Thymus (tissue), 14 donors: ENCODE data around the gene NSUN4. TPM values are rescaled to one million over a fixed set of nuclear protein-coding genes. Genes with fewer than 3 reads are reported as not detected.

ENCODE experiments used
- DNase-seq, 9 donors: peaks; one replicate each; pipeline ENCODE4 v3.0.0-alpha.2; 2013; ENCODE audit warnings: low spot score in 9 of 9, low read depth in 6 of 9, missing footprints in 1 of 9
- H3K27ac ChIP-seq, 2 donors: one replicate each; pipeline ENCODE4 v1.5.1; 2013; ENCODE audit warnings: control low read depth in 1 of 2, low read depth in 1 of 2, low read length in 1 of 2, mild to moderate bottlenecking in 1 of 2, moderate library complexity in 1 of 2
- H3K27me3 ChIP-seq, 2 donors: one replicate each; pipeline ENCODE4 v1.5.1; 2013; ENCODE audit warnings: low read length in 1 of 2; ENCODE audit not compliant: control insufficient read depth in 2 of 2, insufficient read depth in 1 of 2
- H3K36me3 ChIP-seq, 2 donors: one replicate each; pipeline ENCODE4 v1.5.1; 2013; ENCODE audit warnings: low read length in 1 of 2, mild to moderate bottlenecking in 1 of 2, moderate library complexity in 1 of 2; ENCODE audit not compliant: control insufficient read depth in 2 of 2, insufficient read depth in 2 of 2
- H3K4me1 ChIP-seq, 2 donors: one replicate each; pipeline ENCODE4 v1.5.1; 2013; ENCODE audit warnings: low read length in 2 of 2; ENCODE audit not compliant: control insufficient read depth in 2 of 2, insufficient read depth in 2 of 2
- H3K4me3 ChIP-seq, 2 donors: one replicate each; pipeline ENCODE4 v1.5.1; 2013; ENCODE audit warnings: low read length in 2 of 2, control low read depth in 1 of 2, mild to moderate bottlenecking in 1 of 2
- H3K9me3 ChIP-seq, 2 donors: one replicate each; pipeline ENCODE4 v1.5.1; 2013; ENCODE audit warnings: low read length in 1 of 2, mild to moderate bottlenecking in 1 of 2; ENCODE audit not compliant: control insufficient read depth in 2 of 2, insufficient read depth in 1 of 2
- WGBS: extraction: QIAGEN DNeasy Blood & Tissue Kit; methylation state at CpG from one replicate; pipeline ENCODE4 v1.1.7; 2013; 5-methylcytosine and 5-hydroxymethylcytosine counted together
- long read RNA-seq, 10 donors: transcript quantifications; one replicate each; lab custom pipeline, GENCODE V29; 2026
- polyA plus RNA-seq: library from polyadenylated mRNA; stranded (reverse); fragments of 200-250 nt; gene quantifications from one replicate; pipeline ENCODE4 v1.2.3, GENCODE V29; 2013
- total RNA-seq: library from RNA; stranded (reverse); fragments of 120-200 nt; gene quantifications from one replicate; pipeline ENCODE4 v1.2.4, GENCODE V29; 2013
- donor health status: healthy.

NSUN4 gene
- 9.9 TPM for total RNA-seq
- 10.0 TPM for polyA plus RNA-seq
- long read RNA-seq, donor 1 = 0 reads
- long read RNA-seq, donor 2, full-length matches to known transcripts = 9 of 14 reads
- long read RNA-seq, donor 2, partial matches to known transcripts = 5 of 14 reads
- long read RNA-seq, donor 2, other reads (novel, unspliced or antisense) = 0 of 14 reads
- long read RNA-seq, donor 3, partial matches to known transcripts = 0 of 3 reads
- long read RNA-seq, donor 3, other reads (novel, unspliced or antisense) = 0 of 3 reads
- long read RNA-seq, donor 4, partial matches to known transcripts = 0 of 2 reads
- long read RNA-seq, donor 4, other reads (novel, unspliced or antisense) = 0 of 2 reads
- long read RNA-seq, donor 5, full-length matches to known transcripts = 5 of 5 reads
- long read RNA-seq, donor 5, partial matches to known transcripts = 0 of 5 reads
- long read RNA-seq, donor 5, other reads (novel, unspliced or antisense) = 0 of 5 reads
- long read RNA-seq, donor 6 = 0 reads
- long read RNA-seq, donor 7, partial matches to known transcripts = 0 of 3 reads
- long read RNA-seq, donor 7, other reads (novel, unspliced or antisense) = 0 of 3 reads
- long read RNA-seq, donor 8, partial matches to known transcripts = 0 of 2 reads
- long read RNA-seq, donor 8, other reads (novel, unspliced or antisense) = 0 of 2 reads
- long read RNA-seq, donor 9, full-length matches to known transcripts = 5 of 5 reads
- long read RNA-seq, donor 9, partial matches to known transcripts = 0 of 5 reads
- long read RNA-seq, donor 9, other reads (novel, unspliced or antisense) = 0 of 5 reads
- long read RNA-seq, donor 10, partial matches to known transcripts = 0 of 2 reads
- long read RNA-seq, donor 10, other reads (novel, unspliced or antisense) = 0 of 2 reads

GRCh38 chr1:46340404-46341221, at the start of gene NSUN4:
Gene NSUN4 (plus strand): TSS chr1:46340807. CDS start chr1:46340827, 20 bp downstream.
- Histone ChIP-seq H3K27ac (peak within 1 kb of the TSS; percentile 93 to 94), H3K4me3 (peak within 1 kb of the TSS; percentile 63 to 92), H3K9me3 (no peaks in the 10 kb centered on the region), H3K27me3 (no peaks in the 10 kb centered on the region), H3K4me1 (peaks cover 4 to 6% of the 10 kb centered on the region in 2 donors), H3K36me3 (peaks cover 12 to 13% of the 10 kb centered on the region in 2 donors)
- peak; percentile 66 to 93 (median 80) for DNase-seq
- under 1% methylated on average over 53 of the region's 53 CpGs for WGBS

- Histone ChIP-seq H3K4me3 (no peak overlapping the region), H3K36me3 (peaks cover 19 to 37% of the 10 kb centered on the region in 2 donors), H3K9me3 (no peaks in the 10 kb centered on the region), H3K4me1 (peaks cover 0 to under 1% of the 10 kb centered on the region in 2 donors), H3K27me3 (no peaks in the 10 kb centered on the region), H3K27ac (no peak overlapping the region)
- WGBS = 99% methylated on average over 2 of the region's 2 CpGs
- DNase-seq = no peak
Measured at GRCh38 chr1:46295306-46295705, 45.3 kb upstream of the NSUN4 start.

DNA sequence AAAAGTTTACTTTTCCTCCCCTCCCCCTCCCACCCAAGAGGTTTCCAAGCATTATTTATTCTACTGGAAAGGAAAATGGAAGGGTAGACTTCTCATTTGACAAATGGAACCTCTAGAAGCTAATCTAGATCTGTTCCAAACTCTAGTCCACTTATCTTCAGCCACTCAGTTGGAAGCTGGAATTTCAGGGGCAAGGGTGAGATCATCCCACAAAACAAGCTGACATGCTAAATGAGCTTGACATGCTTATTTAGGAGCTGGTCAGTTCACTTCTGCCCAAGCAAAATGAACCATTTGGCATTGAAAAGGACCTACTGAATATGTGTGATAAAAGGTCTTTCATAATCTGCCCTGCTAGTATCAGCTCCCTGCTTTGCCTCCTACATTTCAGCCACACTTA, 42.2 kb upstream of the NSUN4 start:
- Histone ChIP-seq H3K27me3 (no peaks in the 10 kb centered on the region), H3K27ac (no peak overlapping the region), H3K4me1 (peaks cover 9 to 13% of the 10 kb centered on the region in 2 donors), H3K36me3 (peaks cover 19 to 37% of the 10 kb centered on the region in 2 donors), H3K4me3 (no peak overlapping the region), H3K9me3 (no peaks in the 10 kb centered on the region)
- no peak for DNase-seq

DNA sequence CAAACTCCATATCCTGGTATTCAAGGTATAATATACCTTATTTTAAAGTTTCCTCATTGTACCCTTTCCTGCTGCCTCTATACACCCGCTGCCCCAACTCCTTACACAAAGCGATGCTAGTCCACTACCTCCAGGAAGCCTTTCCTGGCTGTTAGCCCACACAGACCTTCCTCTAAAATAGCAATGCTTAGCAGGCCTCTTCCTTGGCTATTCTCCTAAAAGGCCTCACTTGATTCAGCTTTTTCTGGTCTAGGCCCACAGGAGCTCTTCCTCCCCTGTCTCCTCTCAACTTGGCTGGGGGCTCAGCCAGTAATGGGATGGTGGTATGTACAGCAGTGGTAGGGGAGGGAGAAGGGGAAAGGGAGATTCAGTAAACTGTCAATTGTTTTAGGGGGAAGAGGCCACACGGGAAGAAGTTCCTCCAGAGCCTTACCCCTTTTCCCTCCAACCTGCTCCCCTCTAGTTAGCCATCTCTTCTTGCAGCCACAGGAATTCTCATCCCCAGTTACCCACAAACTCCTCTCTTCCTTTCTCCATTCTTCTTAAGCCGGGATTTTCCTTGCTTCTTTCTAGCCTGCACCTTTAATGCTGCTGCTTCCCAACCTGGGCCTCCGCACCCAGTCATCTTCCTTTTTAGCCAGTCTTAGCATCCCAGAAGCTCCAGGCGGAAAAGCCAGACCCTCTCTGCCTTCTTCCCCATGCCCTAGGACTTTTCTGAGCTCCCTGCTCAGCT, 39.8 kb upstream of the NSUN4 start:
- peak in 1 of 9 donors; percentile 15 for DNase-seq
- no peaks in the 10 kb centered on the region for H3K9me3 ChIP-seq
- WGBS = 83% methylated on average over 6 of the region's 6 CpGs
- peak overlapping the region in 1 of 2 donors; percentile 30 for H3K27ac ChIP-seq
- H3K27me3 ChIP-seq = no peaks in the 10 kb centered on the region
- H3K4me3 ChIP-seq = peak overlapping the region; percentile 89 to 97
- peaks cover 13 to 20% of the 10 kb centered on the region in 2 donors for H3K36me3 ChIP-seq
- peaks cover 19 to 23% of the 10 kb centered on the region in 2 donors for H3K4me1 ChIP-seq

DNA sequence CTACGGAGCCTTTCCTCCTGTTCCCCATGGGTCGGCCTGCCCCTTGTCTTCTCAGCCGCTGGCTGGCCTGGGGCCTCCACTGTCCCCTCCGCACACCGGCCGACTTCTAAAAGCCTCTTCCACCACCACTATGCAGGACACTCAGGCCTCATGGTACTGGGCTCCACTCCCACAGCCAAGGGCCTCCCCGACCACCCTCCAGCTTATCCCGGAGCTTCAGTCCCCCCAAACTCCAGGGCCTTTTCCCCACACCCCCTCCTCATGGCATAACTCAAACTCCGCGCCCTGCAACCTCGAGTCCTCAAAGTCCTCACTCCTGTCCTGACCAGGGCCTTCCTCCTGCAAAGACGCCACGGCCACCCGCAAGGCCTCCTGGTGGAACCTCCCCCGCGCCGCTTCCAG, 39.2 kb upstream of the NSUN4 start:
- H3K9me3 ChIP-seq = no peaks in the 10 kb centered on the region
- no peaks in the 10 kb centered on the region for H3K27me3 ChIP-seq
- WGBS = 24% methylated on average over 17 of the region's 17 CpGs
- H3K4me1 ChIP-seq = peaks cover 19 to 23% of the 10 kb centered on the region in 2 donors
- H3K36me3 ChIP-seq = peaks cover 13 to 17% of the 10 kb centered on the region in 2 donors
- peak overlapping the region; percentile 89 to 97 for H3K4me3 ChIP-seq
- H3K27ac ChIP-seq = peak overlapping the region; percentile 89 to 93
- DNase-seq = peak in 1 of 9 donors; percentile 14

DNA sequence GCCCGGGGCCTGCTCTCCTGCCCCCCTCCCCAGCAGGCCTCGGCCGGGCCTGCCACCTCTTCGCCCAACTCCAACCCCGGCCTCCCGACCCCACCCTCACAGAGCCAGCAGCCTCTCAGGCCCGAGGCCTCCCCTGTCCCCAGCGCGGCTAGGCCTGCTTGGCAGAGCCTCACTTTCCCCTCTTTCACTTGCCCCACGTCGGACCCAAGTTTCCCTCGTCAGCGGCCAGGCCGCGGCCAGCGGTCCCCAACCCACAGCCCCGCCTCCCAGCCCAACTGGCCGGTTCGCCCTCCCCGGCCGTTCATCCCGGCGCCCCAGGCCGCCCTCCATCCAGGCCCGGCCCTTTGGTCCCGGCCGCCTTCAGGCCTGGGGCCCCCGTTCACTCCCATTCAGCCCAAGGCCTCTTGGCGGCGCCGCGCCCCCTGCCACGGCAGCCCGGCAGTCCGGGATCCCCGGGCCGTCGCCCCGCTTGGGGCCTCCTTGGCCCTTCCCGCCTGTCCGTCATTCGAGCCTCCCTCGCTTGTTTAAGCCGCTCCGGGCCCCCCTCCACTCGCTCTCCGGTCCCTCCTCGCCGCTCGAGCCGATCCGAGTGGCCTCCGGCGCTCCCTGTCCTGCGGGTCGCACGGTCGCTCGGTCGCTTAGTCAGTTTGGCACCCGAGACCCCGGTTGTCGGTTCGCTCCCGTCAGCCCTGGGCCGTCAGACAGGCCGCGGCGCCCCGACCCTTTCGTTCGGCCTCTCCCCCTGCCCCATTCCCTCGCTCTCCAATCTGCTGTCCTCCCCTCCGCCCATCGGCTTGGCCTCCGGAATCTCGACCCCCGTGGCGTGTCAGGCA, 38.6 kb upstream of the NSUN4 start:
- H3K27ac ChIP-seq = peak overlapping the region; percentile 89 to 93
- H3K9me3 ChIP-seq = no peaks in the 10 kb centered on the region
- under 1% methylated on average over 79 of the region's 79 CpGs for WGBS
- DNase-seq = peak in 4 of 9 donors; percentile 33 to 69 (median 40)
- peaks cover 19 to 26% of the 10 kb centered on the region in 2 donors for H3K4me1 ChIP-seq
- H3K4me3 ChIP-seq = peak overlapping the region; percentile 89 to 97
- no peaks in the 10 kb centered on the region for H3K27me3 ChIP-seq
- peaks cover 7 to 12% of the 10 kb centered on the region in 2 donors for H3K36me3 ChIP-seq

DNA sequence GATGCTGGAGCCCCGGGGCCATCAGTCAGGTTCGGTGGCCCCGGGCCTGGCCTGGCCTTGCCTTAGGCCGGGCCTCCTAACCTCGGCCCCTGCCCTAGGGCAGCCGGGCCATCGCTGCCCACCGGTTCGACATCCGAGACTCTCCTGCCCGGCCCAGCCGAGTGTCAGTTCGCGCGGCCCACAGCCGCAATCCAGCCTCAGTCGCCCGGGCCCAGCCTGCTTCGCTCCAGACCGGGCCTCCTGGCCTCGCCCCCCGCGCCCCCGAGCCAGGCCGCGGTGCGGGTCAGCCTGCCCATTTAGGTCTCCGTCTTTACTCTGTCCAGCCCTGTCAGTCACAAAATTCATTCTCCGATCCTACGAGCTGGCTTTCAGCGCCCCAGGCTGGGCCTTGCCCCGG, 38.0 kb upstream of the NSUN4 start:
- H3K4me1 ChIP-seq = peaks cover 19 to 26% of the 10 kb centered on the region in 2 donors
- WGBS = under 1% methylated on average over 32 of the region's 32 CpGs
- peak in 2 of 9 donors; percentile 44 to 64 for DNase-seq

More for the DNA sequence above, 38.0 kb upstream of the NSUN4 start:
- Histone ChIP-seq H3K4me3 (peak overlapping the region; percentile 89 to 97), H3K36me3 (peaks cover under 1 to 12% of the 10 kb centered on the region in 2 donors), H3K27me3 (no peaks in the 10 kb centered on the region), H3K27ac (peak overlapping the region; percentile 89 to 93), H3K9me3 (no peaks in the 10 kb centered on the region)
